Ovary (tissue), 9 donors: Measurements from ENCODE around the gene PGPEP1. TPM values are rescaled to one million over a fixed set of nuclear protein-coding genes. Genes with fewer than 3 reads are reported as not detected.
A peak's percentile ranks its signal among the peaks of the same experiment; 100 is the strongest.

Experiments
- DNase-seq, 5 donors: peaks; one replicate each; pipeline ENCODE4 v3.0.0-alpha.2; 2019 to 2020
- H3K27ac ChIP-seq, 2 donors: fragments of 200-600 bp; one replicate each; pipeline versions ENCODE4 v1.5.1 to v1.8.0; 2019 to 2022
- H3K27me3 ChIP-seq: fragments of 200-600 bp; one replicate; pipeline ENCODE4 v1.8.0; 2022
- H3K36me3 ChIP-seq: fragments of 200-600 bp; sonication (generic); one replicate; pipeline ENCODE4 v1.5.1; 2019
- H3K4me1 ChIP-seq: one replicate; pipeline ENCODE4 v1.8.1; 2013; ENCODE audit warnings: mild to moderate bottlenecking, moderate library complexity; ENCODE audit not compliant: insufficient read depth
- H3K4me3 ChIP-seq: fragments of 200-600 bp; sonication (generic); one replicate; pipeline ENCODE4 v1.5.1; 2017
- H3K9me3 ChIP-seq, 2 donors: fragments of 200-600 bp in 1 of 2; sonication (generic) in 1 of 2; one replicate each; pipeline versions ENCODE4 v1.5.1 to v1.8.1; 2013 to 2019; ENCODE audit warnings: mild to moderate bottlenecking in 1 of 2, moderate library complexity in 1 of 2
- CTCF ChIP-seq, 3 donors: fragments of 450-650 bp in 2 of 3; fragments of 200-600 bp in 1 of 3; IDR thresholded peaks; one replicate each; pipeline versions ENCODE4 v1.5.1 to v1.8.0; 2016 to 2022; ENCODE audit warnings: antibody characterized with exemption in 3 of 3, mild to moderate bottlenecking in 1 of 3
- EP300 ChIP-seq: sonication (generic); formaldehyde crosslinking; IDR thresholded peaks from one replicate; pipeline ENCODE4 v1.6.1; 2017; ENCODE audit warnings: antibody characterized with exemption
- POLR2A ChIP-seq: fragments of 450-650 bp; IDR thresholded peaks from one replicate; pipeline ENCODE4 v1.6.1; 2017; ENCODE audit warnings: antibody characterized with exemption, mild to moderate bottlenecking, moderate library complexity
- WGBS, 3 donors: extraction: QIAGEN DNeasy Blood & Tissue Kit in 1 of 3; methylation state at CpG; one replicate each; pipeline versions ENCODE4 v1.1.5 to v1.1.7; 2013 to 2017; 5-methylcytosine and 5-hydroxymethylcytosine counted together
- intact Hi-C, 4 donors: fragments of 100-400 bp; cut with DNase I; formaldehyde crosslinking; loops; one replicate each; pipeline versions ENCODE4 v1.11.0 to v1.15.1; 2022 to 2023
- polyA plus RNA-seq, 2 donors: library from polyadenylated mRNA; stranded (reverse); fragments of 200-250 nt in 1 of 2; fragments of 350-450 nt in 1 of 2; fragmentation: Illumina TruSeq in 1 of 2; extraction: RNeasy Lipid Tissue Mini Kit (QIAGEN cat#74804) in 1 of 2; gene quantifications; one replicate each; pipeline ENCODE4 v1.2.3, GENCODE V29; 2013 to 2014
- total RNA-seq, 7 donors: library from RNA; depleted of rRNA in 2 of 7; stranded (reverse); fragments of >200 nt in 2 of 7; fragmentation: NEBNext Ultra II Directional in 3 of 7; extraction: Animal tissue kit (Norgen Biotek cat#: 25700) in 3 of 7; gene quantifications; one replicate each; pipeline versions ENCODE4 v1.1.0 to v1.2.4, GENCODE V29; 2016 to 2023
- donor health status: DM: no; HTN: no; CAD: no; lungs with moderate emphysema.
- donor health status: DM: no; HTN: no; CAD: no.
- donor health status: Bipolar disorder and iron deficiency.
- donor health status: DM: yes; HTN: yes; CAD: no.
- donor health status: DM: no; HTN: no; CAD: no.
- donor health status: DM: yes; HTN: yes; CAD: no.

The PGPEP1 gene
- total and polyA plus RNA-seq, 9 donors: 9.3 to 64.5 (median 40.3) TPM

GRCh38 chr19:18295034-18295451 is 45.4 kb upstream of the PGPEP1 start:
- Histone ChIP-seq H3K4me3 (no peak overlapping the region), H3K27ac (no peak overlapping the region), H3K36me3 (no peaks in the 10 kb centered on the region), H3K9me3 (no peaks in the 10 kb centered on the region), H3K4me1 (peaks cover 6% of the 10 kb centered on the region), H3K27me3 (no peaks in the 10 kb centered on the region)
- intact Hi-C loops: no loop called here
- no peak for DNase-seq
- no peak for TF ChIP-seq POLR2A
- TF ChIP-seq CTCF (IDR thresholded peaks at IDR 0.05): no peak
- WGBS, 3 donors: 74 to 96% (median 80%) methylated on average over 4 of the region's 4 CpGs

GRCh38 chr19:18297308-18297707 is 43.1 kb upstream of the PGPEP1 start:
- H3K27me3 ChIP-seq: no peaks in the 10 kb centered on the region
- DNase-seq: no peak
- intact Hi-C loops: no loop called here
- peak overlapping the region in 1 of 2 donors; percentile 14 for H3K27ac ChIP-seq
- H3K9me3 ChIP-seq: no peaks in the 10 kb centered on the region
- TF ChIP-seq CTCF (IDR thresholded peaks at IDR 0.05): no peak
- TF ChIP-seq EP300: no peak
- no peak for TF ChIP-seq POLR2A
- WGBS, 3 donors: 38 to 46% (median 40%) methylated on average over 4 of the region's 4 CpGs
- no peaks in the 10 kb centered on the region for H3K36me3 ChIP-seq
- H3K4me1 ChIP-seq: peaks cover 1% of the 10 kb centered on the region
- no peak overlapping the region for H3K4me3 ChIP-seq

- intact Hi-C loops: no loop called here
- 67 to 77% (median 71%) methylated on average over 6 of the region's 6 CpGs for WGBS, 3 donors
These were observed 41.8 kb upstream of the PGPEP1 start for GRCh38 chr19:18298601-18299000.

GRCh38 chr19:18299654-18300053 is 40.7 kb upstream of the PGPEP1 start:
- WGBS, 3 donors: 88 to 96% (median 95%) methylated on average over 9 of the region's 9 CpGs
- H3K9me3 ChIP-seq: no peaks in the 10 kb centered on the region
- no peak for TF ChIP-seq EP300
- no peak for TF ChIP-seq CTCF (IDR thresholded peaks at IDR 0.05)
- no peak for TF ChIP-seq POLR2A
- H3K27ac ChIP-seq: no peak overlapping the region
- peaks cover 4% of the 10 kb centered on the region for H3K4me1 ChIP-seq
- DNase-seq: no peak
- H3K36me3 ChIP-seq: no peaks in the 10 kb centered on the region
- intact Hi-C loops: no loop called here
- no peaks in the 10 kb centered on the region for H3K27me3 ChIP-seq
- no peak overlapping the region for H3K4me3 ChIP-seq

More at GRCh38 chr19:18298601-18299000, 41.8 kb upstream of the PGPEP1 start:
- DNase-seq: no peak
- H3K9me3 ChIP-seq: no peaks in the 10 kb centered on the region
- H3K36me3 ChIP-seq: no peaks in the 10 kb centered on the region
- H3K4me3 ChIP-seq: no peak overlapping the region
- H3K27me3 ChIP-seq: no peaks in the 10 kb centered on the region
- TF ChIP-seq EP300 (no peak), CTCF (IDR thresholded peaks at IDR 0.05) (no peak), POLR2A (no peak)
- H3K27ac ChIP-seq: no peak overlapping the region
- peaks cover 6% of the 10 kb centered on the region for H3K4me1 ChIP-seq
